Measurements from ENCODE around the gene OR6B3. TPM values are rescaled to one million over a fixed set of nuclear protein-coding genes. Genes with fewer than 3 reads are reported as not detected.
A peak's percentile ranks its signal among the peaks of the same experiment; 100 is the strongest.

The OR6B3 gene
- total and polyA plus RNA-seq, 7 donors: not detected

DNA sequence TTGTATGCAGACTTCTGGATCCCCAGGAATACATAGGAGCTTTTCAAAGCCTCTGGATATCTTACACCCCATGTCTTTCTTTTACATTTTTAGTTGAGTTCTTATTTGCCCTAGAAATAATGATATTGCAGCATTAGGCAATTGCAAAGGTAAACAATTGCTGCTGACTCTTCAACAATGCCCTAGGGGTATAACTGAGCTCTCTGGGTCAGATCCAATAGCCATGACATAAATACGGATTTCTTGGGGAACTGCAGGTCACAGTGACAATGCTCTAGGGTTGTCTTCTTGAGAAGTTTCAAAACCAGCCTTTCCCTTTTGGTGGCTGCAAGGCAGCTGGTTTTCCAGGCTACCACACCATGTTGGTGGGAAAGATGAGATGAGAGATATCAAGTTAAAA lies 16.5 kb upstream of the OR6B3 start:
- ATAC-seq (no peak), DNase-seq (no peak)
- Histone ChIP-seq H3K27ac (no peak overlapping the region), H3K4me3 (no peak overlapping the region), H3K27me3 (ENCODE audit: insufficient read depth in 3 of 3, low read length in 2 of 3) (peaks cover 0 to 2% (median 0%) of the 10 kb centered on the region in 3 donors), H3K9me3 (no peaks in the 10 kb centered on the region), H3K36me3 (ENCODE audit: insufficient read depth in 1 of 2, low read depth in 1 of 2) (no peaks in the 10 kb centered on the region), H3K4me1 (no peaks in the 10 kb centered on the region)
- intact Hi-C loops (cut with DNase I): no loop called here
- WGBS, 3 donors: 40 to 50% (median 46%) methylated on average over 1 of the region's 1 CpG
- TF ChIP-seq, protein P1, sequence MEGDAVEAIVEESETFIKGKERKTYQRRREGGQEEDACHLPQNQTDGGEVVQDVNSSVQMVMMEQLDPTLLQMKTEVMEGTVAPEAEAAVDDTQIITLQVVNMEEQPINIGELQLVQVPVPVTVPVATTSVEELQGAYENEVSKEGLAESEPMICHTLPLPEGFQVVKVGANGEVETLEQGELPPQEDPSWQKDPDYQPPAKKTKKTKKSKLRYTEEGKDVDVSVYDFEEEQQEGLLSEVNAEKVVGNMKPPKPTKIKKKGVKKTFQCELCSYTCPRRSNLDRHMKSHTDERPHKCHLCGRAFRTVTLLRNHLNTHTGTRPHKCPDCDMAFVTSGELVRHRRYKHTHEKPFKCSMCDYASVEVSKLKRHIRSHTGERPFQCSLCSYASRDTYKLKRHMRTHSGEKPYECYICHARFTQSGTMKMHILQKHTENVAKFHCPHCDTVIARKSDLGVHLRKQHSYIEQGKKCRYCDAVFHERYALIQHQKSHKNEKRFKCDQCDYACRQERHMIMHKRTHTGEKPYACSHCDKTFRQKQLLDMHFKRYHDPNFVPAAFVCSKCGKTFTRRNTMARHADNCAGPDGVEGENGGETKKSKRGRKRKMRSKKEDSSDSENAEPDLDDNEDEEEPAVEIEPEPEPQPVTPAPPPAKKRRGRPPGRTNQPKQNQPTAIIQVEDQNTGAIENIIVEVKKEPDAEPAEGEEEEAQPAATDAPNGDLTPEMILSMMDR (IDR thresholded peaks at IDR 0.05): no peak

DNA sequence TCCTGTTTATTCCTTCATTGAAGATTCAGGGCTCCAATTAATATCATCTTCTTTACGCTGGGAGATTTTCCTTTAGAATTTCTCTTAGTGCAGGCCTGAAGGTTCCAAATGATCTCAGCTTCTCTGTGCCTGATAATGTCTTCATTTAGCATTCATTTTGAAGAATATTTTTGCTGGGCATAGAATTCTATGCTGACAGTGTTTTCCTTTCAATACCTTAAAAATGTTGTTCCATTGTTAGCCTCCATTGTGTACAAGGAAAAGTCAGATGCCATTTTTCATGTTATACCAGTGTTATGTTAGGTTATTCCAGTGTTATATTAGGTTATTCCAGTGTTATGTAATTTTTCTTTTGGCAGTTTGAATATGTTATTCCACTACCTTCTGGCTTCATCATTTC lies 14.9 kb upstream of the OR6B3 start:
- no peak for DNase-seq
- Histone ChIP-seq H3K36me3 (ENCODE audit: insufficient read depth in 1 of 2, low read depth in 1 of 2) (no peaks in the 10 kb centered on the region), H3K27me3 (ENCODE audit: insufficient read depth in 3 of 3, low read length in 2 of 3) (peaks cover 0 to 2% (median 0%) of the 10 kb centered on the region in 3 donors), H3K27ac (no peak overlapping the region), H3K9me3 (no peaks in the 10 kb centered on the region), H3K4me3 (no peak overlapping the region), H3K4me1 (no peaks in the 10 kb centered on the region)
- TF ChIP-seq, protein P1 (IDR thresholded peaks at IDR 0.05): no peak
- ATAC-seq: no peak
- whole genome bisulfite sequencing, 3 donors: 91 to 100% (median 92%) methylated on average over 1 of the region's 1 CpG
- intact Hi-C loops (cut with DNase I): no loop called here

DNA sequence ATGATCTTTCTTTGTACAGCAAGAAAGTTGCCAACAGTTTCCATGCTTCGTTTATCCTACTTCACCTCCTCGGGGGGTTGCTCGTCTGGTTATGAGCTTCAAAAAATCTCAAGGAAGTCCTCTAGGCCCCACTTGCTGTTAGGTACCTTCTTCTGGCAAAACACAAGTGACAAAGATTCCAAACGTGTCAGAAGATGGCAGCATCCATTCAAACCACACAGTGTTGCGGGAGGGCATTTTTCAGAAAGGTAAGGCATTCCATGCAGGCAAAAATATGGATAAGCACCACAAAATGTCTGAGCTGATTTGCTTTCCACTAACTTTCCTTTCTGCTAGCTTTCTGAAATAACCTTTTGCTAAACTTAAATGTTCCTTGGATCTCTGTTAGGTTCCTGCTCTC lies 13.2 kb upstream of the OR6B3 start:
- no peak overlapping the region for H3K27ac ChIP-seq
- H3K27me3 ChIP-seq (ENCODE audit: insufficient read depth in 3 of 3, low read length in 2 of 3): peaks cover 0 to 2% (median 0%) of the 10 kb centered on the region in 3 donors
- no peak for ATAC-seq
- intact Hi-C loops (cut with DNase I): no loop called here
- no peak overlapping the region for H3K4me3 ChIP-seq
- TF ChIP-seq, protein P1 (IDR thresholded peaks at IDR 0.05): no peak
- DNase-seq: no peak
- no peaks in the 10 kb centered on the region for H3K36me3 ChIP-seq (ENCODE audit: insufficient read depth in 1 of 2, low read depth in 1 of 2)
- H3K4me1 ChIP-seq: no peaks in the 10 kb centered on the region
- WGBS, 3 donors: 61 to 63% (median 63%) methylated on average over 5 of the region's 5 CpGs
- no peaks in the 10 kb centered on the region for H3K9me3 ChIP-seq

DNA sequence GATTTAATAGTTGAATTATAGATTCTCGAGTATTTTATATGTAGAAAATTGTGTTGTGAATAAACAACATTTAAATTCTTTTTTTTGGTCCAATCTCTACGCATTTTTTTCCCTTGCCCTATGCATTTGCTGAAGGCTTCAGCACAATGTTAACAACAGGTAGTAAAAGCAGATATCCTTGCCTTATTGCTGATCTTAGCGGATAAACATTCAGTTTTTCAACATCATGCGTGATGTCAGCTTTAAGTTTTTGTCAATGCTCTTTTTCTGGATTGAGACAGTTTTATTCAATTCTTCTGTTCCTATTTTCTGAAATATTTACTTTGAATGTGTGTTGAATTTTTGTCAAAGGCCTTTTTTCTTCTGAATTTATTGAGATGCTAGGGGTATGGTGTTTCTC lies 11.6 kb upstream of the OR6B3 start:
- TF ChIP-seq, protein P1 (IDR thresholded peaks at IDR 0.05): no peak

DNA sequence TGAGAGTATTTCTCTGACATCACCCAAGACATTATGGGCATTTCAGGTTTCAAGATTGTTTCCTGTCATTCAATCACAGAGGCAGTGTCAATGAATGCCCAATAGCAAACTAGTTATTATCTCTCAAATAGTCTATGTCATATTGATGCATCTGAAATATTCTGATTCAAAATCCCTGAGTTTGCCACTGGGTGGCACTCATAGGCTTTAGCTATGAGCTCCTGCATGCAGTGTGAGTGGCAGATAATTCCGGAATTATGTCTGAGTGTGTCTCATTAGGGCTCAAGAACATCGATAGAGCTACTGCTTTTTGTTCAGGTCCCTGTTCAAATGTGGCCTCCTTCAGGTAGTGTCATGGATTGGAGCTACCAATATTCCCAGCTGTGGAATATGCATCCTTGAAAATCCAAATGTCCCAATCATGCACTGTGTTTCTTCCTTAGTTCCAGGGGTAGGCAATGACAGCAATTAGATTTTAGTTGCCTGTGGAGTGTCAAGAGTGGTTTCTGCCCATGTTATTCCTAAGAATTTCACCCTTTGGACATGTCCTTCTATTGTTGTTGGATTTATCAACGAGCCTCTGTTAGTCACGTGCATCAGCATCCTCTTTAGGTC lies 7.8 kb upstream of the OR6B3 start:
- DNase-seq (no peak), ATAC-seq (peak; percentile 67 to 81 (median 72))
- 41 to 47% (median 43%) methylated on average over 4 of the region's 4 CpGs for WGBS, 3 donors
- Histone ChIP-seq H3K4me1 (no peaks in the 10 kb centered on the region), H3K27ac (no peak overlapping the region), H3K9me3 (no peaks in the 10 kb centered on the region), H3K27me3 (ENCODE audit: insufficient read depth in 3 of 3, low read length in 2 of 3) (peaks cover 2 to 16% (median 2%) of the 10 kb centered on the region in 3 donors), H3K4me3 (no peak overlapping the region), H3K36me3 (ENCODE audit: insufficient read depth in 1 of 2, low read depth in 1 of 2) (no peaks in the 10 kb centered on the region)
- TF ChIP-seq, protein P1 (IDR thresholded peaks at IDR 0.05): peak; percentile 76
- intact Hi-C loops (cut with DNase I): loop anchor here (1.0 to 2.0 kb wide), 2 partner anchors 82 to 84 kb away; no protein-coding TSS in a partner anchor

More for the DNA sequence above, 11.6 kb upstream of the OR6B3 start:
- Histone ChIP-seq H3K27ac (no peak overlapping the region), H3K4me3 (no peak overlapping the region), H3K27me3 (ENCODE audit: insufficient read depth in 3 of 3, low read length in 2 of 3) (peaks cover 0 to 2% (median 0%) of the 10 kb centered on the region in 3 donors), H3K4me1 (no peaks in the 10 kb centered on the region), H3K9me3 (no peaks in the 10 kb centered on the region), H3K36me3 (ENCODE audit: insufficient read depth in 1 of 2, low read depth in 1 of 2) (no peaks in the 10 kb centered on the region)
- ATAC-seq (no peak), DNase-seq (no peak)
- 83 to 91% (median 89%) methylated on average over 4 of the region's 4 CpGs for WGBS, 3 donors
- intact Hi-C loops (cut with DNase I): no loop called here

All from psoas muscle (tissue), 8 donors.